Measurements from ENCODE around the gene ELAC1.
"Not testable (repeated sequence)": the region's sequence is repeated elsewhere in the genome, so short reads cannot be mapped to it uniquely, and the experiment has no call there.

ELAC1 gene

GRCh38 chr18:50972404-50972803, 4.6 kb downstream of the ELAC1 start:
- not testable (repeated sequence) for DNase-seq (ENCODE audit: low read depth in 1 of 2, low spot score in 1 of 2)

- no peak for DNase-seq (ENCODE audit: low read depth in 1 of 2, low spot score in 1 of 2)
Measured at GRCh38 chr18:50973367-50974126, 5.7 kb downstream of the ELAC1 start.

GRCh38 chr18:50977037-50977760, 9.4 kb downstream of the ELAC1 start:
- DNase-seq (ENCODE audit: low read depth in 1 of 2, low spot score in 1 of 2) = no peak

GRCh38 chr18:50981381-50981780, 13.5 kb downstream of the ELAC1 start:
- DNase-seq (ENCODE audit: low read depth in 1 of 2, low spot score in 1 of 2) = no peak

GRCh38 chr18:50982086-50982801, 14.4 kb downstream of the ELAC1 start:
- no peak for DNase-seq (ENCODE audit: low read depth in 1 of 2, low spot score in 1 of 2)

GRCh38 chr18:50982802-50983179, 15.0 kb downstream of the ELAC1 start:
- DNase-seq (ENCODE audit: low read depth in 1 of 2, low spot score in 1 of 2) = no peak

GRCh38 chr18:50986360-50987087, 18.7 kb downstream of the ELAC1 start:
- no peak for DNase-seq (ENCODE audit: low read depth in 1 of 2, low spot score in 1 of 2)

- no peak for DNase-seq (ENCODE audit: low read depth in 1 of 2, low spot score in 1 of 2)
Measured at GRCh38 chr18:50987261-50987660, 19.4 kb downstream of the ELAC1 start.

GRCh38 chr18:50989711-50990110, 21.9 kb downstream of the ELAC1 start:
- DNase-seq (ENCODE audit: low read depth in 1 of 2, low spot score in 1 of 2) = no peak

GRCh38 chr18:50992351-50992762, 24.5 kb downstream of the ELAC1 start:
- DNase-seq (ENCODE audit: low read depth in 1 of 2, low spot score in 1 of 2) = no peak

GRCh38 chr18:50994031-50994430, 26.2 kb downstream of the ELAC1 start:
- no peak for DNase-seq (ENCODE audit: low read depth in 1 of 2, low spot score in 1 of 2)

- DNase-seq (ENCODE audit: low read depth in 1 of 2, low spot score in 1 of 2) = not testable (repeated sequence)
Measured at GRCh38 chr18:51003174-51003573, 35.3 kb downstream of the ELAC1 start.

GRCh38 chr18:51006061-51006818, 38.4 kb downstream of the ELAC1 start:
- no peak for DNase-seq (ENCODE audit: low read depth in 1 of 2, low spot score in 1 of 2)

GRCh38 chr18:51006948-51007789, 39.3 kb downstream of the ELAC1 start:
- DNase-seq (ENCODE audit: low read depth in 1 of 2, low spot score in 1 of 2) = no peak

- no peak for DNase-seq (ENCODE audit: low read depth in 1 of 2, low spot score in 1 of 2)
Measured at GRCh38 chr18:51007790-51008139, 39.9 kb downstream of the ELAC1 start.

- DNase-seq (ENCODE audit: low read depth in 1 of 2, low spot score in 1 of 2) = no peak
Measured at GRCh38 chr18:51009072-51009471, 41.2 kb downstream of the ELAC1 start.

- no peak for DNase-seq (ENCODE audit: low read depth in 1 of 2, low spot score in 1 of 2)
Measured at GRCh38 chr18:51010218-51010617, 42.4 kb downstream of the ELAC1 start.

- DNase-seq (ENCODE audit: low read depth in 1 of 2, low spot score in 1 of 2) = no peak
Measured at GRCh38 chr18:51011709-51012108, 43.9 kb downstream of the ELAC1 start.

GRCh38 chr18:51012441-51012840, 44.6 kb downstream of the ELAC1 start:
- no peak for DNase-seq (ENCODE audit: low read depth in 1 of 2, low spot score in 1 of 2)

GRCh38 chr18:51013259-51013658, 45.4 kb downstream of the ELAC1 start:
- DNase-seq (ENCODE audit: low read depth in 1 of 2, low spot score in 1 of 2) = no peak
